ENCODE data around the gene CDC42SE1. TPM values are rescaled to one million over a fixed set of nuclear protein-coding genes. Genes with fewer than 3 reads are reported as not detected.

Gene CDC42SE1
- total RNA-seq, 1 donor from 2014 or later = 116 TPM

GRCh38 chr1:151050051-151050688 lies 9.3 kb downstream of the CDC42SE1 start:
- Mint-ChIP-seq H3K27me3 (ENCODE audit: low read depth, unreplicated experiment) (no peaks in the 10 kb centered on the region), H3K36me3 (ENCODE audit: low read depth, unreplicated experiment) (peaks cover 14% of the 10 kb centered on the region), H3K27ac (ENCODE audit: unreplicated experiment) (no peak overlapping the region), H3K4me1 (ENCODE audit: low read depth, unreplicated experiment) (peaks cover 6% of the 10 kb centered on the region), H3K9me3 (ENCODE audit: unreplicated experiment) (no peaks in the 10 kb centered on the region), H3K4me3 (ENCODE audit: unreplicated experiment) (peak overlapping the region; percentile 97)
- no peak overlapping the region for H2AFZ ChIP-seq (ENCODE audit: low read depth, low read length)
- FAIRE-seq (no peak), DNase-seq (ENCODE audit: low read depth) (no peak)
- no peaks in the 10 kb centered on the region for H3K9me3 ChIP-seq (ENCODE audit: insufficient read depth, low read depth, low read length)
- no peak overlapping the region for H3K9ac ChIP-seq (ENCODE audit: low read length)
- peaks cover 51% of the 10 kb centered on the region for H4K20me1 ChIP-seq (ENCODE audit: insufficient read depth, low read length)
- H3K36me3 ChIP-seq (ENCODE audit: insufficient read depth, low read length) = peaks cover 39% of the 10 kb centered on the region
- TF ChIP-seq EZH2 (IDR thresholded peaks at IDR 0.05; ENCODE audit: insufficient read depth, low read length) = no peak
- TF ChIP-seq CTCF (IDR thresholded peaks at IDR 0.05; ENCODE audit: insufficient read depth, low read depth, low read length) = no peak
- no peak overlapping the region for H3K27ac ChIP-seq (ENCODE audit: low read depth, low read length)
- H3K4me1 ChIP-seq (ENCODE audit: insufficient read depth, low read length) = peaks cover 11% of the 10 kb centered on the region
- no peak overlapping the region for H3K4me2 ChIP-seq (ENCODE audit: low read length)
- H3K79me2 ChIP-seq (ENCODE audit: insufficient read depth, low read length) = peaks cover 15% of the 10 kb centered on the region
- no peaks in the 10 kb centered on the region for H3K27me3 ChIP-seq (ENCODE audit: insufficient read depth, low read length)
- H3K4me3 ChIP-seq (ENCODE audit: insufficient read depth, low read depth, low read length) = no peak overlapping the region

- Histone ChIP-seq H2AFZ (ENCODE audit: low read depth, low read length) (no peak overlapping the region), H3K4me3 (ENCODE audit: insufficient read depth, low read depth, low read length) (no peak overlapping the region), H3K79me2 (ENCODE audit: insufficient read depth, low read length) (peaks cover 8% of the 10 kb centered on the region), H3K4me1 (ENCODE audit: insufficient read depth, low read length) (peaks cover 11% of the 10 kb centered on the region), H3K27me3 (ENCODE audit: insufficient read depth, low read length) (no peaks in the 10 kb centered on the region), H4K20me1 (ENCODE audit: insufficient read depth, low read length) (peaks cover 44% of the 10 kb centered on the region), H3K9ac (ENCODE audit: low read length) (no peak overlapping the region), H3K4me2 (ENCODE audit: low read length) (no peak overlapping the region), H3K27ac (ENCODE audit: low read depth, low read length) (no peak overlapping the region), H3K36me3 (ENCODE audit: insufficient read depth, low read length) (peaks cover 32% of the 10 kb centered on the region), H3K9me3 (ENCODE audit: insufficient read depth, low read depth, low read length) (no peaks in the 10 kb centered on the region)
- DNase-seq (ENCODE audit: low read depth) (no peak), FAIRE-seq (no peak)
- Mint-ChIP-seq H3K36me3 (ENCODE audit: low read depth, unreplicated experiment) (peaks cover 11% of the 10 kb centered on the region), H3K4me3 (ENCODE audit: unreplicated experiment) (peak overlapping the region; percentile 97), H3K27ac (ENCODE audit: unreplicated experiment) (no peak overlapping the region), H3K4me1 (ENCODE audit: low read depth, unreplicated experiment) (peaks cover 2% of the 10 kb centered on the region), H3K27me3 (ENCODE audit: low read depth, unreplicated experiment) (no peaks in the 10 kb centered on the region), H3K9me3 (ENCODE audit: unreplicated experiment) (no peaks in the 10 kb centered on the region)
- no peak for TF ChIP-seq CTCF (IDR thresholded peaks at IDR 0.05; ENCODE audit: insufficient read depth, low read depth, low read length)
- no peak for TF ChIP-seq EZH2 (IDR thresholded peaks at IDR 0.05; ENCODE audit: insufficient read depth, low read length)
Measured at GRCh38 chr1:151049458-151049857, 10.0 kb downstream of the CDC42SE1 start.

- FAIRE-seq = no peak
Measured at GRCh38 chr1:151048645-151049032, 10.8 kb downstream of the CDC42SE1 start.

More at GRCh38 chr1:151048645-151049032, 10.8 kb downstream of the CDC42SE1 start:
- H3K79me2 ChIP-seq (ENCODE audit: insufficient read depth, low read length) = peaks cover 4% of the 10 kb centered on the region
- peaks cover 25% of the 10 kb centered on the region for H3K36me3 ChIP-seq (ENCODE audit: insufficient read depth, low read length)
- DNase-seq (ENCODE audit: low read depth) = no peak
- Mint-ChIP-seq H3K27ac (ENCODE audit: unreplicated experiment) (peak overlapping the region; percentile 95), H3K9me3 (ENCODE audit: unreplicated experiment) (no peaks in the 10 kb centered on the region), H3K4me3 (ENCODE audit: unreplicated experiment) (peak overlapping the region; percentile 97), H3K27me3 (ENCODE audit: low read depth, unreplicated experiment) (no peaks in the 10 kb centered on the region), H3K4me1 (ENCODE audit: low read depth, unreplicated experiment) (peaks cover 2% of the 10 kb centered on the region), H3K36me3 (ENCODE audit: low read depth, unreplicated experiment) (peaks cover 10% of the 10 kb centered on the region)
- peaks cover 36% of the 10 kb centered on the region for H4K20me1 ChIP-seq (ENCODE audit: insufficient read depth, low read length)
- TF ChIP-seq EZH2 (IDR thresholded peaks at IDR 0.05; ENCODE audit: insufficient read depth, low read length) = no peak
- peak; percentile 26 for TF ChIP-seq CTCF (IDR thresholded peaks at IDR 0.05; ENCODE audit: insufficient read depth, low read depth, low read length)
- peaks cover 11% of the 10 kb centered on the region for H3K4me1 ChIP-seq (ENCODE audit: insufficient read depth, low read length)
- H3K27ac ChIP-seq (ENCODE audit: low read depth, low read length) = no peak overlapping the region
- peak overlapping the region; percentile 95 for H3K4me2 ChIP-seq (ENCODE audit: low read length)
- H3K9ac ChIP-seq (ENCODE audit: low read length) = peak overlapping the region; percentile 83
- peak overlapping the region; percentile 77 for H3K4me3 ChIP-seq (ENCODE audit: insufficient read depth, low read depth, low read length)
- no peaks in the 10 kb centered on the region for H3K27me3 ChIP-seq (ENCODE audit: insufficient read depth, low read length)
- peak overlapping the region; percentile 58 for H2AFZ ChIP-seq (ENCODE audit: low read depth, low read length)
- H3K9me3 ChIP-seq (ENCODE audit: insufficient read depth, low read depth, low read length) = no peaks in the 10 kb centered on the region

Data from astrocyte (in vitro differentiated cells and primary cell).